A673 (cell line): Measurements from ENCODE around the gene TMEM9B.
"Not testable (repeated sequence)": the region's sequence is repeated elsewhere in the genome, so short reads cannot be mapped to it uniquely, and the experiment has no call there.

Experiments
- EZH2 ChIP-seq: fragments of 200-600 bp; sonication (generic); IDR thresholded peaks from 2 replicates; pipeline ENCODE4 v1.6.1; 2017; ENCODE audit warnings: borderline replicate concordance, low read depth, mild to moderate bottlenecking, mixed read lengths, antibody characterized with exemption, low read length; ENCODE audit not compliant: poor library complexity, severe bottlenecking
- TF ChIP-seq, protein P1 (sequence below): fragments of 300-800, 200-600 bp; sonication (generic); conservative IDR thresholded peaks from 2 replicates; pipeline ENCODE4 v1.5.1; 2017; ENCODE audit warnings: low read depth, mild to moderate bottlenecking, antibody characterized with exemption, low read length, moderate library complexity, mixed read lengths

DNA sequence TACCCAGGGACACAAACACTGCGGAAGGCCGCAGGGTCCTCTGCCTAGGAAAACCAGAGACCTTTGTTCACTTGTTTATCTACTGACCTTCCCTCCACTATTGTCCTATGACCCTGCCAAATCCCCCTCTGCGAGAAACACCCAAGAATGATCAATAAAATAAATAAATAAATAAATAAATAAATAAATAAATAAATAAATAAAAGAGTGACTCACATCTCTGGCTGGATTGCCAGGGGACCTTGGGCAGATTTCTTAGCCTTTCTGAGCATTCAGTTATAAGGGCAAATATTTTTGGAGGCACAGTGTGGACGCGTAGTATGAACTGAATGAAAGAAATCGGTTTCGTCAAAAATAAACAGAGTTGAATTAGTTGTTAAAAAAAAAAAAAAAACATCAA is 15.1 kb upstream of the TMEM9B start:
- TF ChIP-seq, protein P1, sequence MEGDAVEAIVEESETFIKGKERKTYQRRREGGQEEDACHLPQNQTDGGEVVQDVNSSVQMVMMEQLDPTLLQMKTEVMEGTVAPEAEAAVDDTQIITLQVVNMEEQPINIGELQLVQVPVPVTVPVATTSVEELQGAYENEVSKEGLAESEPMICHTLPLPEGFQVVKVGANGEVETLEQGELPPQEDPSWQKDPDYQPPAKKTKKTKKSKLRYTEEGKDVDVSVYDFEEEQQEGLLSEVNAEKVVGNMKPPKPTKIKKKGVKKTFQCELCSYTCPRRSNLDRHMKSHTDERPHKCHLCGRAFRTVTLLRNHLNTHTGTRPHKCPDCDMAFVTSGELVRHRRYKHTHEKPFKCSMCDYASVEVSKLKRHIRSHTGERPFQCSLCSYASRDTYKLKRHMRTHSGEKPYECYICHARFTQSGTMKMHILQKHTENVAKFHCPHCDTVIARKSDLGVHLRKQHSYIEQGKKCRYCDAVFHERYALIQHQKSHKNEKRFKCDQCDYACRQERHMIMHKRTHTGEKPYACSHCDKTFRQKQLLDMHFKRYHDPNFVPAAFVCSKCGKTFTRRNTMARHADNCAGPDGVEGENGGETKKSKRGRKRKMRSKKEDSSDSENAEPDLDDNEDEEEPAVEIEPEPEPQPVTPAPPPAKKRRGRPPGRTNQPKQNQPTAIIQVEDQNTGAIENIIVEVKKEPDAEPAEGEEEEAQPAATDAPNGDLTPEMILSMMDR, result not testable (repeated sequence)
- not testable (repeated sequence) for TF ChIP-seq EZH2
